Inferior parietal cortex (tissue), 1 donor: ENCODE results near the gene SIGLEC11.
A peak's percentile ranks its signal among the peaks of the same experiment; 100 is the strongest.
"Not testable (repeated sequence)": the region's sequence is repeated elsewhere in the genome, so short reads cannot be mapped to it uniquely, and the experiment has no call there.

Experiments
- DNase-seq: peaks from one replicate; pipeline ENCODE4 v3.0.0-alpha.2; 2016; ENCODE audit errors: extremely low spot score

The SIGLEC11 gene

GRCh38 chr19:49926515-49926914 is 34.5 kb downstream of the SIGLEC11 start:
- no peak for DNase-seq

DNA sequence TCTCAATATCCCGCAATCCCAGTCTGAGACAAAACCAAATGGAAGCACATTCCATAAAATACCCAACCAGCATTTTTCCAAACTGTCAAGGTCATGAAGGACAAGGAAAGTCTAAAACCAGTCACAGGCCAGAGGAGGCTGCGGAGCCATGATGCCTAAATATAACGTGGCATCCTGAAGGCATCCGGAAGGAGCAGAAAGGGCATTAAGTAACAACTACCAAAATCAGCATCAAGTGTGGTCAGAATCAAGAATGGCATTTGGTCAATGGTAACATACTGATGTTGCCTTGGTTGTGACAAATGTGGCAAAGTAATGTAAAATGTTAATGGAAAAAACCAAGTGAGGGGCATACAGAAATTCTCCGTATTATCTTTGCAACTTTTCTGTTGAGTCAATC is 35.5 kb downstream of the SIGLEC11 start:
- DNase-seq, result no peak

- DNase-seq, result not testable (repeated sequence)
Measured at GRCh38 chr19:49924881-49925210, 36.1 kb downstream of the SIGLEC11 start.

DNA sequence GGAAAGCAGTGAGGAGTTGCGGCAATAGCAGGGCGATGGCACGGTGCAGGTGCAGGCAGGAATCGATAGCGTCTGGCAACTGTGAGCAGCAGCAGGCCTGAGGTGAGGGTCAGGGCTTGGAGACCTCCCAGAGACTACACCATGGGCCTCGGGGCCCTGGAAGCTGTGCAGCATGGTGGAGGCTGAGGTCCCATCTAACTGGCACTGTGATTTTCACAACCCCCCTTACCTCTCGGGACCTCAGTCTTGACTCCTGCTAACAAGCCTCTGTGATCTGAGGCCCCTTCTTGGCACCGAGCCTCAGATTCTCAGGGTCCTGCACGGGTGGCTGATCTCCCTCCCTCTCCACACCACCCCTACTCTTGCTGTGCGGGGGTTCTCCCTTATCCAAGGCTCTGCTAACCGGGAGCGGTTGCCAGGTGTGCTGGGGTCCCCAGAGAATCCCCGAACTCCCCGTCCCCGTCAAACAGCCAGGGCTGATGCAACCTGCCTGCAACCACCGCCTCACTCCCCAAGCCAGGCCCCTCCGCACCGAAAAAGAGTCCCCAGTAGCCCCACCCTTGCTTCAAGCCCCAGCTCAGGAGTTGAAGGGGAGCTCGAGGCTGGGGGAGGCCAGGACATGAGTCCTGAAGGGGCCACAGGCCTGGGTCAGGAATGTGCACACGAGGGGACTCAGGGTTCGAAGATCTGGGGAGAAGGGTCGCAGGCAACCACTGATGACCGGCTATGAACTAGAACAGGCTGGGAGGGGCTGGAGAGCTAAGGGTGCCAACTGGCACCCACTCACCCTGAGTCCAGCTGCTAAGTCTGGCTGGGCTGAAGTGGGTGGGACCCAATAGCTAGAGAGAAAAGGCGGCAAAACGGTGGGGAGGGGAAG is 36.7 kb downstream of the SIGLEC11 start:
- no peak for DNase-seq

GRCh38 chr19:49923055-49924003 is 37.6 kb downstream of the SIGLEC11 start:
- no peak for DNase-seq

GRCh38 chr19:49921871-49922795 is 38.8 kb downstream of the SIGLEC11 start:
- DNase-seq, result no peak

GRCh38 chr19:49920624-49921363 is 40.2 kb downstream of the SIGLEC11 start:
- DNase-seq, result no peak

DNA sequence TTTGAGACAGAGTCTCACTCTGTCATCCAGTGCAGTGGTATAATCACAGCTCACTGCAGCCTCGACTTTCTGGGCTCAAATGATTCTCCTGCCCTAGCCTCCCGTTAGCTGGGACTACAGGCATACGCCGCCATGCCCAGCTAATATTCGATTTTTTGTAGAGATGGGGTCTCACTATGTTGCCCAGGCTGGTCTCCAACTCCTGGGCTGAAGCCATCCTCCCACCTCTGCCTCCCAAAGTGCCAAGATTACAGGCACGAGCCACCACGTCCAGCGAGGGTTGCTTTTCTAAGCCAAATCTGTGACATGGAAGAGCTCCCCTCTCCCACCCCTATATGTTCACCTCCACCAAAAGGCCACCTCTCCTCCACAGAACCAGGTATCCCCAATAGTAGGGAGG is 42.9 kb downstream of the SIGLEC11 start:
- DNase-seq, result no peak

- DNase-seq, result no peak
Measured at GRCh38 chr19:49916839-49917733, 43.9 kb downstream of the SIGLEC11 start.

GRCh38 chr19:49915271-49915670 is 45.7 kb downstream of the SIGLEC11 start:
- no peak for DNase-seq

DNA sequence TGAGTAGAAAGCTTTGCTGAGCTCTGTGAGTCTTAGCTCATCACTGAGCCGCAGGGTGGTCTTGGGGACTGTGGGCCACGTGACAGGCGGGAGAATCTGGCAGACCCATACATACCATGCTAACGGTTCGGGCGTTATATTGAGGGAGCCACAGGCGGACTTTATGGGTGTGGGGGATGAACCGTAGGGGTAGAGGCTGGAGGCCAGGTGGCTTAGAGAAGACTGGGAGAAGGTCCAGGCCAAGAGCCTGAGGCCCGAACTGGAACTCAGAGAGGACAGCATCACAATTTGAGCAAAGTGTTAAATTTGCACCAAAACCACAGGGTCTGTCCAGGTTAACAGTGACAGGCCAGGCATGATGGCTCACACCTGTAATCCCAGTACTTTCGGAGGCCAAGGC is 47.3 kb downstream of the SIGLEC11 start:
- DNase-seq, result no peak

DNA sequence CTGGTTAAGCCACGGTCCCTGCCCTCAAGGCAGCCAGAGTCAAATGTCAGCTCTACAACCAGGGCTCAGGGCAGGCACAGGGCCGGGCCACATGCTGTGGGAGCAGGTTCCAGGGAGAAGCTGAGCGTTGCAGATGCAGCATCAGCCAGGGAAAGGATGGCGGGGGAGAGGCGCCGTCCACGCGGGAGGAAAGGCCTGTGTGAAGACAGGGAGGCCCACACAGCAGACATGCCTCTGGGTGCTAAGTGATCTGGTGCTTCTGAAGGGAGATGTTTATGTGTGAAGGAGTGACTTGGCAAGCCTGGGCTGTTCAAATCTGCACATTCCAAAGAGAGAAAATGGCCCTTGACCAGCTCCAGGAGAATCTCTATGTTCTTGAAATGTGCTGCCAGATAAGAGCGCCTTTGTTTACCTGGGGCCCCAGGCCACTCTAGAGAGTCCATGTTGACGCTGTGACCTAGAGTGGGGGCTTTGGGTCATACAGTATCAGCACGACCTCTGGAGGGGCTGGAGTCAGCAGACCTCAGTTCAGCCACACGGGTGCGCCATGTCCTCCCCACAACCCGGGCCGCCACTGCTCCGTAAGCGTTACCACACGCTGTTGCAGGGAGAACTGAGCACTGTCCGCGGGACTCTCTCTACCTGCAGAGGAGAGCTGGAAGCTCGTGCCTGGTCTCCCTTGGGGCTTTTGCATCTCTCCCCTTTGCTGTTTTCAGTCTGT is 47.8 kb downstream of the SIGLEC11 start:
- peak; percentile 29 for DNase-seq

DNA sequence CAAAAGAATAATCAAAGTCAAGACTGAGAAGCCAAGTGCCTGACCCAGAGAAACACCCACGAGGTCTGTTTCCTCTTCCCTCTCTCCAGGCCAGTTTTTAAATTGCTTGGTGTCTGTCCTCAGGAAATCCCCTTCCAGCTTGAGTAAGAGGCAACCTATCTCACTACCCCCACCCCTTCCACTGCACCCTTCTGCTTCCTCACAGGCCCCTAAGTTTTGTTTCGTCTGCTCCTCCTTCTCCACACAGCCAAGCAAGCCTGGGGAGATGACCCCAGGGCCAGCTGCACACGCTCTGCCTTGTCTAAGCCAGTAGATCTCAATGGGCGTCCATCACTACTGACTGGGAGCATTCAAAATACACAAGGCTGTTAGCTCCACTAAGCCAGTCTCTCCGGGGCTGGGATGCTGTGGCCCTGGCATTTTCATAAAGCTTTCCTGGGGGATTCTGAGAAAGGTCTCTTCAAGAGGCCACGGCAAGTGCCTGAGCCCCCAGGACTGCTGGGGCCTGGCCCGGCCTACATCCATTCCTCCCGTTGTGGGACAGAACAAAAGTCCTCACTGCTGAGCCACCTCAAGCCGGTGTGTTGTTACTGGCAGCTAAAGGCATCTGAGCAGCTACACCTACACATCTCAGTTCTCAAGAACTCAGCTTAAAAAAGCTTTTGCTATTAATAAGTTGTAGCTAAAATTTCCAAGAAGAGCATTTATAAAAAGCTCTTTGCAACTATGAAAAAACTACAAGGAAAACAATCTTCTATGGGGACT is 49.4 kb downstream of the SIGLEC11 start:
- peak; percentile 33 for DNase-seq

- no peak for DNase-seq
Measured at GRCh38 chr19:49910179-49910578, 50.8 kb downstream of the SIGLEC11 start.

GRCh38 chr19:49908480-49909420 is 52.2 kb downstream of the SIGLEC11 start:
- DNase-seq, result no peak

DNA sequence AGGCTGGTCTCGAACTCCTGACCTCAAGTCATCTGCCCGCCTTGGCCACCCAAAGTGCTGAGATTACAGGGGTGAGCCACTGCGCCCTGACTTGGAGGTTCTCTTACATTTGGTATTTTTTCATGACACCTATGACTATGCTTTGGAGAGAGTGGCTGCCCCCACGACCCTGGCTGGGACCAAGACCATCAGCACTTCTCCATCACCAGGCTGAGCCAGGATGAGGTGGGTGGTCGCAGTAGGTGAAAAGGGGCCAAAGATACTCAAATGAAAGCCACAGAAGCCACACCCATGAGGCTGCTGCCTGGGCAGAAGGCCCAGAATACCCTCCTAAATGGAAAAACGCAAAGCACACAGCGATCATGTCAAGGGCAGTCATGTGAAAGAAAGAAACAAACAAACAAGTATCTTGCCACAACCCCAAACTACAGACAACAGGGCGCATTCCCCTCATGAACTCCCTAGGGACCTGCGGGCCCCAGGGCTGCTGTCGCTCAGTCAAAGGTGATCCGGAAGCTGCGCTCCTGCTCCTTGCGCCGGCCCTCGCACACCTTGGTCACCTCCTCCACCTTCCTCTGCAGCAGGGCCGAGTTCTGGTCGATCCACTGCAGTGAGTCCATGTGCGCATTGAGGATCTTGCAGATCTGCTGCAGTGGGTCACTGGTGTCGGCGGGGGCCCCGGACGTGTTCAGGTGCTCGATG is 53.1 kb downstream of the SIGLEC11 start:
- no peak for DNase-seq
